Hepatocyte (in vitro differentiated cells): ENCODE measurements around the gene SHQ1.

ENCODE experiments used
- CTCF ChIP-seq: fragments of 200-600 bp; sonication (generic); IDR thresholded peaks from 2 replicates; pipeline ENCODE4 v1.5.1; 2016; ENCODE audit warnings: antibody characterized with exemption, mild to moderate bottlenecking; ENCODE audit not compliant: poor library complexity
- EZH2 ChIP-seq: fragments of 200-600 bp; sonication (generic); IDR thresholded peaks from 2 replicates; pipeline ENCODE4 v1.6.1; 2016; ENCODE audit warnings: antibody characterized with exemption, mild to moderate bottlenecking, borderline replicate concordance
- EZH2phosphoT487 ChIP-seq: fragments of 200-600 bp; sonication (generic); IDR thresholded peaks from one replicate; pipeline ENCODE4 v1.6.1; 2018; ENCODE audit warnings: antibody characterized with exemption, mild to moderate bottlenecking, low read depth, moderate library complexity; ENCODE audit not compliant: unreplicated experiment, severe bottlenecking

- TF ChIP-seq CTCF (no peak), EZH2 (no peak), EZH2phosphoT487 (no peak)
Measured at GRCh38 chr3:72836923-72837322, 11.3 kb downstream of the SHQ1 start.
